ENCODE data around the gene JOSD2. TPM values are rescaled to one million over a fixed set of nuclear protein-coding genes. Genes with fewer than 3 reads are reported as not detected.
A peak's percentile ranks its signal among the peaks of the same experiment; 100 is the strongest.

Gene JOSD2
- total RNA-seq, 2 experiments from 2014 or later, result 29.5 to 36.2 TPM

DNA sequence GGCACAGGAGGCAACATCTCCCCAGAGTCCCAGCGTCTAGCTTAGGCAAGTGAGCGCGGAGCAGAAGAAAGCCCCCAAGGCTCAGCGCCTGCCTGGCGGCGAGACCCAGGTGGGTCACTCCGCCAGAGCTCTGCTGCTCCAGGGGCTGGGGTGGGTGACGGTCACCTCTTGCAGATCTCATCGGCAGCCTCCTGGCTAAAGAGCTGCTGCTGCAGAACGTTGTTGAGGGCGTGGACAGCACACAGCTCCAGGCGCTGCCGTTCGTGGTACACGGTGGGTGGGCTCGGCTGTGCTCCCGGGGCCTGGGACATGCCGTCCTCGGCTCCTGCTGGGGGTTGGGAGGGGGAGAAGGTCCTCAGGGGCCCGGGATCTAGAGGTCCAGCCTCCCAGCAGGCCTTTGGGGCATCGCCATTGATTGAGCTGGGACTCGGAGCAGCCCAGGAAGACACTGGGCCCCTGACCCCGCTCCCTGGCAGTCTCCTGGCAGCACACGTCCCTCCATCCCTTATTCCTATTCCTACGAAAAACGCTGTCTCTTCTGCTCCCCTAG, 795 bp downstream of the JOSD2 start:
- Mint-ChIP-seq H3K4me1 (ENCODE audit: low read depth) (peaks cover 18% of the 10 kb centered on the region), H3K27me3 (peaks cover 5% of the 10 kb centered on the region), H3K27ac (peak overlapping the region; percentile 82), H3K4me3 (peak overlapping the region; percentile 87), H3K36me3 (peaks cover 3% of the 10 kb centered on the region), H3K9me3 (no peaks in the 10 kb centered on the region)
- POLR2A ChIA-PET, result no interaction called here
- intact Hi-C loops (cut with micrococcal nuclease), result loop anchor here (2.0 kb wide), 2 partner anchors 149 to 599 kb away; partner anchors contain the start of gene CTU1
- no peak for DNase-seq
- CTCF ChIA-PET, result interaction anchor here (1.2 to 2.2 kb wide), 2 partner anchors 22 to 46 kb away, joined by 3 to 9 read pairs; no protein-coding TSS in a partner anchor

DNA sequence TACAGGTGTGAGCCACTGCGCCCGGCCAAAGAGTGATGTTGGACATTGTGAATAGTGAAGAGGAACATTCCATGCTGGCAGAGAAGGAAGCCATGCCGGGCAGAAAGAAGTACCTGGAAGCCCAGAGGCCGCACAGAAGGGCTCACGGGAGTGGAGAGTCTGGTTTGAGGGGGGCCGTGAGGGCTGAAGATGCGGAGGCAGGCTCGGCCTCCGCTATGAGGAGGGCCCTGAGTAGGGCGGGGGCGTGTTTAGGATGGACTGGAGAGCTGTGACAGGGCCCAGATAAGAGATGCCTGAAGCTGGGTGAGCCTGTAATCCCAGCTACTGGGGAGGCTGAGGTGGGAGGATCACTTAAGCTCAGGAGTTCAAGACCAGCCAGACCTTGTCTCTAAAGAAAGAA, 1.6 kb downstream of the JOSD2 start:
- peaks cover 5% of the 10 kb centered on the region for H3K27me3 Mint-ChIP-seq
- intact Hi-C loops (cut with micrococcal nuclease), result no loop called here
- POLR2A ChIA-PET, result no interaction called here
- no peaks in the 10 kb centered on the region for H3K9me3 Mint-ChIP-seq
- peak overlapping the region; percentile 45 for H3K4me3 Mint-ChIP-seq
- CTCF ChIA-PET, result interaction anchor here (0.6 to 1.2 kb wide), 3 partner anchors 21 to 35 kb away, joined by 3 to 6 read pairs (median 4); no protein-coding TSS in a partner anchor
- no peak for DNase-seq
- H3K36me3 Mint-ChIP-seq, result peaks cover 3% of the 10 kb centered on the region
- peak overlapping the region; percentile 42 for H3K27ac Mint-ChIP-seq
- peaks cover 17% of the 10 kb centered on the region for H3K4me1 Mint-ChIP-seq (ENCODE audit: low read depth)

DNA sequence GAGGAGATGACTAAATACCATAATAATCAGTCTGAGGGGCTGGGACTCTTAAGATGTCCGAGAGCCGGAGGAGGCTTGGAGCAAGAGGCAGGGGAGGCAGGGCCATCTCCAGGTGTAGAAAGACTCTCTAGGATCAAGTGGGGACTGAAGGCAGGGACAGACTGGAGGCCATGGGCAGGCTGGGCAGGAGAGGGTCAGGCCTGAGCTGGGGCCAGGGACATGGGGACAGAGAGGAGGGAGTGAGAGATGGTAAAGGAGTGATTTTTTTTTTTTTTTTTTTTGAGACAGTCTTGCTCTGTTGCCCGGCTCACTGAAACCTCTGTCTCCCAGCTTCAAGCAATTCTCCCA, 2.2 kb downstream of the JOSD2 start:
- DNase-seq, result no peak
- Mint-ChIP-seq H3K4me1 (ENCODE audit: low read depth) (peaks cover 15% of the 10 kb centered on the region), H3K27me3 (peaks cover 3% of the 10 kb centered on the region), H3K9me3 (no peaks in the 10 kb centered on the region), H3K4me3 (no peak overlapping the region), H3K36me3 (peaks cover 3% of the 10 kb centered on the region), H3K27ac (no peak overlapping the region)
- intact Hi-C loops (cut with micrococcal nuclease), result no loop called here
- ChIA-PET CTCF (interaction anchor here (1.1 to 1.2 kb wide), 2 partner anchors 20 to 22 kb away, joined by 3 to 4 read pairs; no protein-coding TSS in a partner anchor), POLR2A (no interaction called here)

DNA sequence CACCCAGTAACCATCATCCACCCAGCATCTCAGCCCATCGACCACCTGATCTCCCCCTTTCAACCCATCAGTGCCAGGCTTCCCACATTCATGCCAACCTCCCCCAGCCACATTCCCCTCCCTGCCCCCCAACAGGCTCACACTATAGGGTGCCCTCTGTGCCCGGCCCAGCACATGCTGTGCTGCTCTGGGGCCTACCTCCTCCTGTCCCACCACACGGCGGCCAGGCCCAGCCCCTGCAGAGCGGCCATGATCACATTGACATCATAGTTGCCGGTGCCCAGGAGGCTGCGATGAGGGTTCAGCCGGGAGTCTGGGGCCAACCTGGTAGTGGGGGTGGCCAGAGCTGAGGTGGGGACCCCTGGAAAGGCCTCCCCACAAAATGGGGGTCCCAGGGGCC, 3.6 kb downstream of the JOSD2 start:
- no peaks in the 10 kb centered on the region for H3K9me3 Mint-ChIP-seq
- intact Hi-C loops (cut with micrococcal nuclease), result no loop called here
- no peak overlapping the region for H3K4me3 Mint-ChIP-seq
- no peak for DNase-seq
- H3K36me3 Mint-ChIP-seq, result peaks cover 3% of the 10 kb centered on the region
- CTCF ChIA-PET, result no interaction called here
- H3K4me1 Mint-ChIP-seq (ENCODE audit: low read depth), result peaks cover 15% of the 10 kb centered on the region
- no peak overlapping the region for H3K27ac Mint-ChIP-seq
- H3K27me3 Mint-ChIP-seq, result no peaks in the 10 kb centered on the region
- POLR2A ChIA-PET, result no interaction called here

DNA sequence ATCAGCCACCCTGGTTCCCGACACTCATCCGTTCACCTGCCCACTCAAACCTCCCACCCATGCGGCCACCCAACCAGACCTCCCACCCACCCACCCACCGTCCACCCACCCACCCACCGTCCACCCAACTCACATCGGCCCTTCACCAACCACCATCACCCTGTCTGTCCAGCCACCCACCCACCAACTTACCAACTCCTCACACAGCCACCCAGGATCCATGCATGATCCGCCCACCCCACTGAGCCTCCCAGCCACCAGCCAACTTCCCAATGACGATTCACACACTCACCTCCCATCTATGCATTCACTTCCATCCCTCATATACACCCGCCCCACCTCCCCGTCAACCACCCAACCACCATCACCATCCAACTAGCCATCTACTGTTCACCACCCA, 4.3 kb downstream of the JOSD2 start:
- POLR2A ChIA-PET, result no interaction called here
- peaks cover 13% of the 10 kb centered on the region for H3K4me1 Mint-ChIP-seq (ENCODE audit: low read depth)
- H3K4me3 Mint-ChIP-seq, result no peak overlapping the region
- no peaks in the 10 kb centered on the region for H3K27me3 Mint-ChIP-seq
- CTCF ChIA-PET, result no interaction called here
- intact Hi-C loops (cut with micrococcal nuclease), result no loop called here
- no peak for DNase-seq
- no peaks in the 10 kb centered on the region for H3K9me3 Mint-ChIP-seq
- peaks cover 4% of the 10 kb centered on the region for H3K36me3 Mint-ChIP-seq
- H3K27ac Mint-ChIP-seq, result no peak overlapping the region

DNA sequence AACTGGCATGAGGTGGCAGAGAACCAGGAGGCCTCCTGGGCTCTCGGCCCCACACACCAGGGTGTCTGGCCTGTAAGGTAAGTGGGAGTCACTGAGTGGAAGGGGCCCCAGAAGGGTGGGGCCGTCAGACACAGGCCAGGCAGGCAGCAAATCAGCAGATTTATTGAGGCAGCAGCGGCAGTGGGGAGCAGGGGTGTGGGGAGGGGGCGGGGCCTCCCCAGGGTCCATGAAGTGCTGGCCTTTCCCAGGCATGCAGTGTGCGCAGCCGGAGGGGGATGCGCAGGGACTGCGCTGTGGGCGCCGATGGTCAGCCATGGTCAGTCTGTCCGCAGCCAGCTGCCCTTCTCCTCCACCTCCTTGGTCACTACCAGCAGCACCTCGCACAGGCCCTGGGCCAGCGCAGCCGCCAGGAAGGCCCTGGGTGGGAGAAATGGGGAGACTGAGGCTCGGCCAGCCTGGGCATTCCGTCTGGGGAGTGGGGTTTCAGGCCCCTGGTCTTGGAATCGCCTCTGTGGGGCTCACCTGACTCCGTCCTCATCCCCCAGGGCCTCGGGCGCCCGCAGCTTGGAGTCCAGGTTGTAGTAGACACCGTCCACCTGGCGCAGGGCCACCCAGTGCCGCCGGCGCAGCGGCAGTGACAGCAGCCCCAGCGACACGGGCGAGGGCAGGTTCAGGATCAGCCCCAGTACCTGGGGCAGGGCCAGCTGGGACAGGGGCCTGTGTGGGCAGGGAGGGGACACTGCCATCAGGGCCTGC, 5.0 kb downstream of the JOSD2 start:
- no peak overlapping the region for H3K4me3 Mint-ChIP-seq
- POLR2A ChIA-PET, result no interaction called here
- no peaks in the 10 kb centered on the region for H3K9me3 Mint-ChIP-seq
- H3K27me3 Mint-ChIP-seq, result no peaks in the 10 kb centered on the region
- CTCF ChIA-PET, result no interaction called here
- intact Hi-C loops (cut with micrococcal nuclease), result no loop called here
- DNase-seq, result no peak
- peaks cover 9% of the 10 kb centered on the region for H3K4me1 Mint-ChIP-seq (ENCODE audit: low read depth)
- H3K36me3 Mint-ChIP-seq, result peaks cover 4% of the 10 kb centered on the region
- no peak overlapping the region for H3K27ac Mint-ChIP-seq

DNA sequence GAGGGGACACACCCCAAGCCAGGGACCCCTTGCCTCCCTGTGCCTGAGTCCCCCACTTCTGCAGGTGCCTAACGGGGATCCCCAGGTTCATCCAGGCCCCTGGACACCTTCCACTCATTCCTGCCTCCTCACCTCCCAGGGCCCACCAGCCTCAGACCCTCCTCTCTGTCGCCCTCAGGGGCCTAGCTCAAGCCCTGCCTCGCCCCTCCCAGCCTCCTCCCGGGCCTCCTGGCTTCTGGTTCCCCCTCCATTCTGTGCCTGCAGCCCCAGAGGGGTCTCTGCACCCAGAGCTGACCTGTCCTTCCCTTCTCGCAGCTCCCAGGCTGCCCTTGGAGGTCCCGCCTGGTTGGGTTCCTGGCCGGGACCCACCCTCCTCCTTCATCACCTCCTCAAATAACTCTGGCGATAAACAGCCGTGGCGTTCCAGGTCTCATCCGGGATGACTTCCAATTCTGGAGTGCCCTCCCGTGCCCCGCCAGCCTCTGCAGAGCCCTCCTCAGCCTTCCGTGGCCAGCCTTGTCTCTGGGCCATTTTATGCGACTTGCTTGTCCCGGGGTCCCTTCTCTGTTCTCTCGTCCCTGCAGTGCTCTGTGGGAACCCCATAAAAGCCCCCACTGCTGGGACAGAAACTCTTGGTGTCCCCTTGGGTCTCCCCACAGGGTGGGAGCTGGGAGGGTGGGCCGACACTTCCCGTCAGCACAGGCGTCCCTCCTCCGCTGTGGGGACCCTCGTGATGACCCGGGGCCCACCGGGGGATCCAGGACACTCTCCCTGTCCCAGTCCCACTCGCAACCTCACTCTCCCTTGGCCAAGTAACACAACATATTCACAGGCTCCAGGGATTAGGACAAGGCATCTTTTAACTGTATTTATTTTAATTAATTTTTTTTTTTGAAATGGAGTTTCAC, 9.2 kb downstream of the JOSD2 start:
- Mint-ChIP-seq H3K9me3 (no peaks in the 10 kb centered on the region), H3K4me1 (ENCODE audit: low read depth) (no peaks in the 10 kb centered on the region), H3K36me3 (peaks cover 1% of the 10 kb centered on the region), H3K4me3 (no peak overlapping the region), H3K27ac (no peak overlapping the region), H3K27me3 (no peaks in the 10 kb centered on the region)
- CTCF ChIA-PET, result no interaction called here
- intact Hi-C loops (cut with micrococcal nuclease), result no loop called here
- no peak for DNase-seq
- POLR2A ChIA-PET, result no interaction called here

DNA sequence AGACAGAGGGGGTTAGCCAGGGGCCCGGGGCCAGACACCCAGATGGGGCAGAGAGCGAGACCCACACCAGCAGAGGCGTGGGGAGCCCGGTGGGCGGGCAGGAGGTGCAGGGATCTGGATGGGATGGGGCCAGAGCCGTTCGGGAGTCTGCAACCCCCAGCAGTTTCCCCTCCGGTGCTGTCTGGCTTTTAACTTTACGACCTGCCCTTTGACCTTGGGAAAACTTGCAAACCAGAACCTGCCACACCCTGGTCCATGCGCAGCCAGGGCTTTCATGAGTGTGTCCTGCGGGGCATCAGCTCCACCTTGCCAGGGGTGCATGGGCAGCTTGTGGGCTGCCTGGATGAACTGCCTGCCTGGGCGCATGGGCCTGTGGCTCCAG, 9.8 kb downstream of the JOSD2 start:
- no peaks in the 10 kb centered on the region for H3K4me1 Mint-ChIP-seq (ENCODE audit: low read depth)
- no peak overlapping the region for H3K27ac Mint-ChIP-seq
- no peak overlapping the region for H3K4me3 Mint-ChIP-seq
- no peaks in the 10 kb centered on the region for H3K9me3 Mint-ChIP-seq
- intact Hi-C loops (cut with micrococcal nuclease), result no loop called here
- peaks cover 1% of the 10 kb centered on the region for H3K36me3 Mint-ChIP-seq
- H3K27me3 Mint-ChIP-seq, result no peaks in the 10 kb centered on the region
- POLR2A ChIA-PET, result no interaction called here
- DNase-seq, result no peak
- CTCF ChIA-PET, result interaction anchor here (1.5 kb wide), 1 partner anchor 15 kb away, joined by 4 read pairs; no protein-coding TSS in a partner anchor

DNA sequence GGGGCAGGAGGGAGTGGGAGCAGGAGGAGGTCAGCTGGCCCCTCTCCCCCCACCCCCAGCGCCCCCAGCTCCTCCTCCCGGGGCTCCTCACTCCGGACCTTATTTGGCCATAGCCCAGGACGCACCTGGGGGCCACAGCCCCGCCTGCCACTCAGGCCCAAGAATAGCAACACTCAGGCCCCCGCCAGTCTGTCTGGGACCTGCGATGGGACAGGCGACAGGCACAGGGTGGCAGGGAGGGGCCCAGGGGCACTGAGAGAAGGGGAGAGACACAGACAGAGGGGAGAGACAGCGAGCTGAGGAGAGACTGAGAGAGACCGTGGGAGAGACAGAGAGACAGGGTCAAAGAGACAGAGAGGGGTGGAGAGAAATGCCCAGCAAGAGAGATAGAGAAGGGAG, 10.2 kb downstream of the JOSD2 start:
- H3K27ac Mint-ChIP-seq, result no peak overlapping the region
- intact Hi-C loops (cut with micrococcal nuclease), result no loop called here
- ChIA-PET CTCF (interaction anchor here (1.2 to 1.5 kb wide), 2 partner anchors 14 to 283 kb away, joined by 3 to 4 read pairs; no protein-coding TSS in a partner anchor), POLR2A (no interaction called here)
- peaks cover 1% of the 10 kb centered on the region for H3K36me3 Mint-ChIP-seq
- H3K27me3 Mint-ChIP-seq, result no peaks in the 10 kb centered on the region
- no peak for DNase-seq
- H3K9me3 Mint-ChIP-seq, result no peaks in the 10 kb centered on the region
- H3K4me1 Mint-ChIP-seq (ENCODE audit: low read depth), result no peaks in the 10 kb centered on the region
- no peak overlapping the region for H3K4me3 Mint-ChIP-seq

DNA sequence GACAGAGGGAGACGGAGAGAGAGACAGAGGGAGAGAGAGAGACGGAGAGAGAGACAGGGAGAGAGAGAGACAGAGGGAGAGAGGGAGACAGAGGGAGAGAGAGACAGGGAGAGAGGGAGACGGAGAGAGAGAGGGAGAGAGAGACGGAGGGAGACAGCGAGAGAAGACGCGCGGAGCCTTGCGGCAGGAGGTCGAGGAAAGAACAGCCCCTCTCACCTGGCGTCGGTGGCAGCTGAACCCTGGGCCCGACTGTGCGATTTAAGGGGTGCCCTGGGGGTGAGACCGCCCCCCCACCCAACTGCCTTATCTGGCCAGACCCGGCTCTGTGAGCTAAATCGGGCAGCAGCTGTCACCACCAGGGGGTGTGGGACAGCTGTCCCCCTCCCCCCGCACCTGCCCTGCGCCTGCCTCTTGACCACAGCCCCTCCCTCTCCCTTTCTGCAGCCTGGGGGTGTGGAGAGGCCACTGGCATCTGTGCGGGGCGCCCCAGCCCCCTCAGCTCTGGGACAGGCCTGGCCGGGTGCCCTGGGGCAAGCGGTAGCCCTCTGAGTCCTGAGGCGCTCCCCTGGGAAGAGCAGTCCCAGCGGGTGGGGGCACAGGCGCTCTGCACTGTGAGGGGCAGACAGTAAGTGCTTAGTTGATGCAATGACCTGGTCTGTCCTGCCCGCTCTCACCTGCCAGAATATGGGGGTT, 10.8 kb downstream of the JOSD2 start:
- ChIA-PET CTCF (interaction anchor here (1.2 to 1.5 kb wide), 2 partner anchors 14 to 284 kb away, joined by 3 to 4 read pairs; no protein-coding TSS in a partner anchor), POLR2A (no interaction called here)
- Mint-ChIP-seq H3K4me3 (no peak overlapping the region), H3K4me1 (ENCODE audit: low read depth) (no peaks in the 10 kb centered on the region), H3K9me3 (no peaks in the 10 kb centered on the region), H3K36me3 (peaks cover 1% of the 10 kb centered on the region), H3K27me3 (no peaks in the 10 kb centered on the region), H3K27ac (no peak overlapping the region)
- intact Hi-C loops (cut with micrococcal nuclease), result no loop called here
- peak; percentile 23 for DNase-seq

DNA sequence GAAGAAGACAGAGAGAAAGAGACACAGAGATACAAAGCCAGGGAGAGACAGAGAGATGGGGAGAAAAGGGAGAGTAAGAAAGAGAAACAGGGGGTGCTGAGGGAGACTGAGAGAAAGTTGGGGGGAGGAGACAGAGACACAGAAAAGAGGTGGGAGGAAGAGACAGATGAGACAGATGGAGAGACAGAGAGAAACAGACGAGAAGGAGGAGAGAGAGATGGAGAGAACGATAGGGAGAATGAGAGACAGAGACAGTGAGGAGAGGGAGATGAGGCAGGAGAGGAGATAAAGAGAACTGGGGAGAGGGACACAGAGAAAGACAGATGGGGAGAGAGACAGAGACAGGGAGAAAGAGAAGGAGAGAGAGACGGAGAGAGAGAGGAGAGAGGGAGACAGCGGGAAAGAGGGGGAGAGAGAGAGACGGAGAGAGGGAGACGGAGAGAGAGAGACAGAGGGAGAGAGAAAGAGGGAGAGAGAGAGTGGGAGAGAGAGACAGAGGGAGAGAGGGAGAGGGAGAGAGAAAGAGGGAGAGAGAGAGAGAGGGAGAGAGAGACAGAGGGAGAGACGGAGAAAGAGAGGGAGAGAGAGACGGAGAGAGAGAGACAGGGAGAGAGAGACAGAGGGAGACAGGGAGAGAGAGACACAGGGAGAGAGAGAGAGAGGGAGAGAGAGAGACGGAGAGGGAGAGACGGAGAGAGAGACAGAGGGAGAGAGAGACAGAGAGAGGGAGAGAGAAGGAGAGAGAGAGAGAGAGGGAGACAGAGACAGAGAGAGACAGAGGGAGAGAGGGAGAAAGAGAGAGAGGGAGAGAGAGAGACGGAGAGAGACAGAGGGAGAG, 12.6 kb downstream of the JOSD2 start:
- DNase-seq, result no peak
- Mint-ChIP-seq H3K27me3 (no peaks in the 10 kb centered on the region), H3K4me3 (no peak overlapping the region), H3K36me3 (peaks cover 1% of the 10 kb centered on the region), H3K9me3 (no peaks in the 10 kb centered on the region), H3K4me1 (ENCODE audit: low read depth) (no peaks in the 10 kb centered on the region), H3K27ac (no peak overlapping the region)
- intact Hi-C loops (cut with micrococcal nuclease), result no loop called here
- CTCF ChIA-PET, result no interaction called here
- POLR2A ChIA-PET, result no interaction called here
